HuH-7 (cell line): ENCODE measurements around the gene SLC29A2.

Source experiments
- DNase-seq: peaks from one replicate; pipeline ENCODE4 v3.0.0; 2011; ENCODE audit warnings: low spot score

The SLC29A2 gene

GRCh38 chr11:66349084-66349386, 22.5 kb downstream of the SLC29A2 start:
- no peak for DNase-seq

- DNase-seq = peak; percentile 95
Observed at GRCh38 chr11:66347425-66348276, 23.9 kb downstream of the SLC29A2 start, which contains the start of gene B4GAT1. Gene B4GAT1 (minus strand): TSS chr11:66347629. CDS start chr11:66347545, 84 bp downstream.

GRCh38 chr11:66346476-66347424, 24.8 kb downstream of the SLC29A2 start:
- no peak for DNase-seq

GRCh38 chr11:66345316-66345649, 26.3 kb downstream of the SLC29A2 start:
- no peak for DNase-seq

- DNase-seq = peak; percentile 100
Observed at GRCh38 chr11:66344550-66345315, 26.8 kb downstream of the SLC29A2 start, which contains the start of gene BRMS1. Gene BRMS1 (minus strand): TSS chr11:66345104. CDS start chr11:66342234, 2,870 bp downstream.

- no peak for DNase-seq
Observed at GRCh38 chr11:66343176-66343575, 28.4 kb downstream of the SLC29A2 start.

- DNase-seq = no peak
Observed at GRCh38 chr11:66341502-66342126, 29.9 kb downstream of the SLC29A2 start.

GRCh38 chr11:66340596-66341501, 30.7 kb downstream of the SLC29A2 start:
- no peak for DNase-seq

GRCh38 chr11:66339686-66340483, 31.7 kb downstream of the SLC29A2 start:
- DNase-seq = no peak

GRCh38 chr11:66339162-66339675, 32.3 kb downstream of the SLC29A2 start:
- no peak for DNase-seq

GRCh38 chr11:66338276-66339161, 33.0 kb downstream of the SLC29A2 start:
- DNase-seq = no peak

- no peak for DNase-seq
Observed at GRCh38 chr11:66337103-66337899, 34.3 kb downstream of the SLC29A2 start.

GRCh38 chr11:66336234-66337102, 35.1 kb downstream of the SLC29A2 start, which contains the start of gene RIN1:
Gene RIN1 (minus strand): TSS chr11:66336434. CDS start chr11:66336402, 32 bp downstream.
- peak; percentile 100 for DNase-seq

- no peak for DNase-seq
Observed at GRCh38 chr11:66335531-66336233, 35.9 kb downstream of the SLC29A2 start.

- no peak for DNase-seq
Observed at GRCh38 chr11:66334605-66335442, 36.7 kb downstream of the SLC29A2 start.
